HG03354 (cell line): ENCODE data around the gene PSRC1.
"Not testable (repeated sequence)": the region's sequence is repeated elsewhere in the genome, so short reads cannot be mapped to it uniquely, and the experiment has no call there.

Experiments used
- ATAC-seq: cut with Tn5 transposase; IDR thresholded peaks from one replicate; pipeline ENCODE4 v1.9.1; 2021; ENCODE audit warnings: mild to moderate bottlenecking; ENCODE audit not compliant: unreplicated experiment, poor library complexity, severe bottlenecking

The PSRC1 gene

GRCh38 chr1:109282952-109283747, at the start of gene PSRC1:
Gene PSRC1, minus strand, starts transcription at chr1:109283145.
- ATAC-seq: peak; percentile 98

DNA sequence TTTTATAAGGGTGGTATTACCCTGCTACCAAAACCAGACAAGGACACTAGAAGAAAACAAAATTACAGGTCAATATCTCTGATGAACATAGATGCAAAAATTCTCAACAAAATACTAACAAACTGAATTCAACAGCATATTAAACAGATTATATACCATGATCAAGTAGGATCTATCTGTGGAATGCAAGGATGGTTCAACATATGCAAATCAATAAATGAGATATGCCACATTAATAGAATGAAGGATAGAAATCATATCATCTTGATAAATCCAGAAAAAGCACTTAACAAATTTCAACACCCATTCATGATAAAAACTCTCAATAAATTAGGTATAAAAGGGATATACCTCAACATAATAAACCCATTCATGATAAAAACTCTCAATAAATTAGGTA, 48.2 kb upstream of the PSRC1 start:
- no peak for ATAC-seq

DNA sequence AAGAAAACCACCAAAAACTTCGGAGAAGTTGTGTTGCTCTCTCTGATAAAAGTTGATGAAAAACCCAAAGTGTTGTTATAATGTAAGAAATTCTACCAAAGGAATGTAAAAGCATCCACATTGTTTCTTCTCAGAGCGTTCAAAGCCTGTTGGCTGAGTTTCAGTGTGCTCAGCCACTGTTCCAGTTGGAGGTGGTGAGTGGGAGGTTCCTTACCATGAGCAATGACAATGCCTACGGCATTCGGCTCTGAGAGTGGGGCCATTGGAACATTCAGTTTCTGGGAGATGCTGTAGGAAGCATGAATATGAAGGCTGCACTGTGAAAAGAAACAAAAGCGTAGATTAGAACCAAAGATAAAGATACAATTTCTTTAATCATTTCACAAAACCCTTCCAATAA, 44.3 kb upstream of the PSRC1 start:
- no peak for ATAC-seq

DNA sequence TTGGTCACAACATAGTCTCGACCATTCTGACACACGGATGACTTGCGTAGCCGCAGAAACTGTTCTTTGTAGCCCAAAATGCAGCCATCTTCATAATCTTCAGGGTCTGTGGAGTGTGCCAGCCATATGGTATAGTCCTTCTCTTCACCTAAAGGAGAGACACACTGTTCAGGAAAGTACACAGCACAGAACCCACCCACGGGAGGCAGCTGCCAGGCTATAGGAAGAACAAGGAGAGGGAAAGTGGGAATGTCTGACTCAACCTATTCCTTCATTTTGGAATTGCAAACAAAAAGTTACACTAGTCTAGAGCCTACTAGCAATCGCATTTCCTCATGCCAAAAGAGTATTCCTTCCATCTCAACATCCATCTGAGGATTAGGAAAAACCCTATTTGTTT, 40.0 kb upstream of the PSRC1 start:
- no peak for ATAC-seq

GRCh38 chr1:109319114-109319513, 36.2 kb upstream of the PSRC1 start:
- no peak for ATAC-seq

GRCh38 chr1:109316506-109316905, 33.6 kb upstream of the PSRC1 start:
- no peak for ATAC-seq

- ATAC-seq: no peak
Measured at GRCh38 chr1:109315288-109315687, 32.3 kb upstream of the PSRC1 start.

GRCh38 chr1:109314795-109315194, 31.9 kb upstream of the PSRC1 start:
- no peak for ATAC-seq

GRCh38 chr1:109312978-109313775, 30.2 kb upstream of the PSRC1 start:
- ATAC-seq: no peak

DNA sequence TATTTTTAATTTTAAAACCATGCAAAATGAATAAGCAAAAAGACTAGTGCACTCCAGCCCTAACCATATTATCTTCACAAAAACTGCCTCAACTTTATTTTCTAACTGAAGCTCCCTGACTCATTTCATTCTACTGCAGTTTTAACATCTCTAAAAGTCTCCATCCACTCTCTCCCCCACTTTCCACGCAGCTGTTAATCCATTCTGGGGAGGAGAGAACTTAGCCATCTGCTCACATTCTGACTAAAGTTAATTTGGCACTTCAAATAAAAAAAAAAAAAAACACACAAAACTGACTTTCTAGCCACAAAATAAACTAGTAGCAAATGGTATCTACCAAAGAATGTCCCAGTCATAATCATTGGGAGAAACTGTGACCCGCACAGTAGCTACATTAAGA, 29.3 kb upstream of the PSRC1 start:
- no peak for ATAC-seq

DNA sequence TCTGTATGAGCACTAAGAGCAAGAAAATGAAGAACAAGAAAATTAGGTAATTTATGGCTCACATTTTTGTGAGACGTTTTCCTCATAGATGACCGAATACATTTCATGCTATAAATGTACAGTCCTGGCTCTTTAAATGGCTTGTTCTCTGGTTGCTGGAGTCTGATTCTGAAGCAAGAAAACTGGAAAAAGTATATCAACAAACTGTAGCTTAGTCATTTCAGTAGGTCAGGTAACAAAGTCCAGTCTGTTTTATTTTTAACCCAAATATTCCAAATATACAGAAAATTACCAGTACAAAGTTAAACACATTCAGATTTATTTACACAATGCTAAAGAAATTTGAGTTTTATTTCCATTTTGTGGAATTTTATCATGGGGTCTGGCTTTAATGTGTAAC, 26.4 kb upstream of the PSRC1 start:
- no peak for ATAC-seq

DNA sequence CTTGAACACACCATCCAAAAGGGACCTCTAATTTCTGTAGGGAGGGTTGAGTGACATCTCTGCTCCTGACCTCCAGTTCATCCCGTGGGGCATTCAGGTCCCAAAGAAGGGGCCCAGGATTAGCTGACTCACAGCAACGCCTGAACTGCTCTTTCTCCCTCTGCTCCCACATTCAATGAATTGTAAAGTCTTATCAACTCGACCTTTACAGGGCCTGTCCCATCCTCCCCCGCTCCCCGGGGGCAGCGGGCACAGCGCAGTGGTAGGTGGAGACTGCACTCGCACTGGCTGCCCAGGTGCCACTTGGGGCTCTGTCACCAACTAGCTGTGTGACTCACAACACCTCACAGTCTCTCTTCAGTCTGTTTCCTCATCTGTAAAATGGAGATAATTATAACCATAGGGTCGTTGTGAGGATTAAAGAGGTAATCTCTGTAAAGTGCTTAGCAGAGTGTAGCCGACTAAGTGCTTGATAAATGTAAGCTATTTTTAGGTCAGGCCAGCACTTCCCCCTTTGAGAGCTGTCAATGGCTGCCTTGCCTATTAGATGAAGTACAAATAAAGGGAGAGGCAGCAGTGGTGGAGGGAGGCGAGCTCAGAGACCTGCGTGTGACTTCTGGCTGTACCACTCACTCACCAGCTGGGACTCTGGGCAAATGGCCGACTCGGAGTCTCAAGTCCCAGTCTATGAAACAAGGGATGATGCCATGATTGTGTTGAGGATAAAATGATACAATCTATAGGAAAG, 24.5 kb upstream of the PSRC1 start:
- no peak for ATAC-seq

DNA sequence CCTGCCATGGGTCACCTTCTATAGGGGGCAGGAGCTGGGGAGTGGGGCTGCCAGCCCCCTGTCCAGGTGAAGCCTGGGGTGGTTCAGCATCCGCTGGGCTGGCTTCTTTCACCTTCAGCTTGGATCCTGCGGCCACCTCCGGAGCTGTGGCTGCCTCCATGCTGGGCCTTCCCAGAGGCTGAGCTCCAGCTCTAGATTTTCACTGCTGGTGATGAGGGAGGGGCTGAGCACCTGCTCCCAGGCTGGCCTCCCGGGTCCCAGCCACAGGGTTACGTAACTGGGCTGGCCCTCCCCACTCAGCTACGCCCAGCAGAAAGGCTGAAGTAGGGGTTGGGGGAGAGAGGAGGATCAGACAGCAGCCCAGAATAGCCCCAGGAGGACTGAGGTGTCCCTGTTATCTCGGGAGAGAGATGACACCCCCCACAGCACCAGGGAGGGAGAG, 23.9 kb upstream of the PSRC1 start, which contains the start of gene MYBPHL:
MYBPHL (minus strand) TSS at position 180 of the 442 bp plus-strand sequence; CDS start at position 160, 20 bp downstream.
- ATAC-seq: no peak

DNA sequence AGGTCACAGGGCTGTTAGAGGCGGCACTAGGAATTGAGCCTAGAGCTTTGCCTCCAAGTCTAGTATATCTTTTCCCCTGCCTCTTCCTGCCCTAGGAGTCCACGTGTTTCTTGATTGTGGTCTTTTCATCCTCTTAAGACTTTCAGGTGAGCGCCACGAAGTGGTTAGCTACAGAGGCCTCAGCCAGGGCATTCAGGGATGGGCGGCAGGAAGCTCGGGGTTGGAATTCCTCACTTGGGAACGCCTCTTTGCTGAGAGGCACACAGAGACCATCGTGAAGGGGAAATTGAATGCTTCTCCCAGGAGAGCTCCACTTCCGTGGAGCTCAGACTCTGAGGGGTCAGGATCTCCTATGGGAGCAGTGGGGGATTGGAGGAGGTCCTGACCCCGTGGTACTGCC, 23.0 kb upstream of the PSRC1 start:
- ATAC-seq: not testable (repeated sequence)

DNA sequence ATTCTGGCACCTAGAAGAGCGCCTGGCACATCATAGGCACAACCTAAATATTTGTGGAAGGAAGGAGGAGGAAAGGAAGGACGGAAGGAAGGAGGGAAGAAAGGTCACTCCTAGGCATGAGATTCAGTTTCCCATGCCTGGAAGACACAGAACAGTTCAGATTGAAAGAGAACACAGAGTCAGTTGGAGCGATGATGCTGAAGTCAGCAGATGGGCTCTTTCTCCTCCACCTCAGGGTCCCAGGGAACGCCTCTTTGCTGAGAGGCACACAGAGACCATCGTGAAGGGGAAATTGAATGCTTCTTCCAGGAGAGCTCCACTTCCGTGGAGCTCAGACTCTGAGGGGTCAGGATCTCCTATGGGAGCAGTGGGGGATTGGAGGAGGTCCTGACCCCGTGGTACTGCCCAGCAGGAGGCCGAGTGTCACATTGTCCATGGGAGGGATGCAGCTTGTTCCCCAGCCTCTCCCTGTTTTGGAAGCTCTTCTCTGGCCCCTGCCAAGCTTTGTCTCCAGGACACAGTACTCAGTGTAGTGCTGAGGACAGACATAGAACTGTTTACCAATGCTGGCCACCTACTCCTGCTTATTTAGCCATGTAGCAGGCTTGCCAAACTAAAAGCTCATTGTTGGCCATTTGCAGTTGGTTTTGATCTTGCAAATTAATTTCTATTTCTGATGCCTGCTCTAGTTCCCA, 21.4 kb upstream of the PSRC1 start:
- no peak for ATAC-seq

DNA sequence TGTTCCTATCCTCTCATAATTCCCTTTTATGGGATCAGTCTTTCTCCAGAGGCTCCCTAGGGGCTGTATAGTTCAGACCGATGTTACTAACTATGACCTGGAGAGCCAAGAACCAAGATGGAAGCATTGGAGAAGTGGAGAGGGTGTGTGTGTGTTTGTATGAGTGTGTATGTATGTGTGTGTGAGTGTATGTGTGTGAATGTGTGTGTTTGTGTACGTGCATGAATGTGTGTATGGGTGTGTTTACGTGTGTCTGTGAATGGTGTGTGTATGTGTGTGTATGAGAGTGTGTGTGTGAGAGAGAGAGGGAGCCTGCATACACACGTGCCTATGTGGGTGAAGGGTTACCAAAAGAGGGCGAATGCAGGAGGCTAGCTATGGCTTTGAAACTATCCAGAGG, 18.9 kb upstream of the PSRC1 start:
- no peak for ATAC-seq

GRCh38 chr1:109300650-109301151, 17.8 kb upstream of the PSRC1 start:
- ATAC-seq: no peak

- no peak for ATAC-seq
Measured at GRCh38 chr1:109299558-109300343, 16.8 kb upstream of the PSRC1 start.
